H9 (cell line): ENCODE results near the gene APLF. TPM values are rescaled to one million over a fixed set of nuclear protein-coding genes. Genes with fewer than 3 reads are reported as not detected.

Experiments used
- DNase-seq: peaks from one replicate; pipeline ENCODE4 v3.0.0-alpha.2; 2017
- H2AFZ ChIP-seq: one replicate; pipeline ENCODE4 v1.6.1; 2013; ENCODE audit warnings: mild to moderate bottlenecking, low read length, control low read depth, moderate library complexity
- H2AK5ac ChIP-seq: 2 replicates; pipeline ENCODE4 v1.6.1; 2013; ENCODE audit warnings: low read length, control low read depth, mixed read lengths; ENCODE audit not compliant: insufficient read length
- H2BK120ac ChIP-seq: one replicate; pipeline ENCODE4 v1.6.1; 2013; ENCODE audit warnings: low read depth, mild to moderate bottlenecking, low read length, control low read depth, inconsistent platforms; ENCODE audit not compliant: poor library complexity, severe bottlenecking
- H2BK12ac ChIP-seq: 2 replicates; pipeline ENCODE4 v1.6.1; 2013; ENCODE audit warnings: low read length, control low read depth, mixed read lengths, low read depth; ENCODE audit not compliant: insufficient read length
- H2BK15ac ChIP-seq: 2 replicates; pipeline ENCODE4 v1.6.1; 2013; ENCODE audit warnings: low read depth, low read length, control low read depth
- H2BK20ac ChIP-seq: one replicate; pipeline ENCODE4 v1.6.1; 2013; ENCODE audit warnings: low read depth, mild to moderate bottlenecking, low read length, control low read depth, inconsistent platforms; ENCODE audit not compliant: poor library complexity, severe bottlenecking
- H2BK5ac ChIP-seq: 2 replicates; pipeline ENCODE4 v1.6.1; 2013; ENCODE audit warnings: low read length, control low read depth, mixed read lengths; ENCODE audit not compliant: insufficient read length
- H3K14ac ChIP-seq: 2 replicates; pipeline ENCODE4 v1.6.1; 2013; ENCODE audit warnings: low read length, control low read depth; ENCODE audit not compliant: insufficient read depth
- H3K18ac ChIP-seq: 2 replicates; pipeline ENCODE4 v1.6.1; 2013; ENCODE audit warnings: low read depth, mild to moderate bottlenecking, mixed read lengths, low read length, control low read depth; ENCODE audit not compliant: insufficient read length
- H3K23ac ChIP-seq: 2 replicates; pipeline ENCODE4 v1.6.1; 2013; ENCODE audit warnings: low read length, control low read depth, mixed read lengths, low read depth; ENCODE audit not compliant: insufficient read length
- H3K23me2 ChIP-seq: 2 replicates; pipeline ENCODE4 v1.6.1; 2013; ENCODE audit warnings: low read depth, mild to moderate bottlenecking, mixed read lengths, low read length, control low read depth; ENCODE audit not compliant: insufficient read length, poor library complexity, severe bottlenecking
- H3K27ac ChIP-seq: 2 replicates; pipeline ENCODE4 v1.5.1; 2013; ENCODE audit warnings: low read length, control low read depth, mixed read lengths, low read depth; ENCODE audit not compliant: insufficient read length
- H3K27me3 ChIP-seq: 2 replicates; pipeline ENCODE4 v1.6.1; 2013; ENCODE audit warnings: low read length, control low read depth, inconsistent platforms; ENCODE audit not compliant: insufficient read depth
- H3K4ac ChIP-seq: 2 replicates; pipeline ENCODE4 v1.6.1; 2013; ENCODE audit warnings: low read depth, mild to moderate bottlenecking, control low read depth, inconsistent platforms, low read length, moderate library complexity
- H3K4me1 ChIP-seq: 2 replicates; pipeline ENCODE4 v1.6.1; 2013; ENCODE audit warnings: low read length, control low read depth, inconsistent platforms; ENCODE audit not compliant: insufficient read depth
- H3K4me2 ChIP-seq: 2 replicates; pipeline ENCODE4 v1.6.1; 2013; ENCODE audit warnings: low read length, control low read depth, mixed read lengths; ENCODE audit not compliant: insufficient read length, insufficient read depth
- H3K56ac ChIP-seq: 2 replicates; pipeline ENCODE4 v1.6.1; 2013; ENCODE audit warnings: low read depth, mild to moderate bottlenecking, mixed read lengths, low read length, control low read depth; ENCODE audit not compliant: insufficient read length
- H3K79me1 ChIP-seq: 2 replicates; pipeline ENCODE4 v1.6.1; 2013; ENCODE audit warnings: low read depth, mild to moderate bottlenecking, moderate library complexity, low read length, control low read depth, inconsistent platforms; ENCODE audit not compliant: insufficient read depth, poor library complexity, severe bottlenecking
- H3K79me2 ChIP-seq: 2 replicates; pipeline ENCODE4 v1.6.1; 2013; ENCODE audit warnings: low read length, control low read depth, inconsistent platforms; ENCODE audit not compliant: insufficient read depth
- H3K9ac ChIP-seq: 2 replicates; pipeline ENCODE4 v1.6.1; 2013; ENCODE audit warnings: low read length, control low read depth, mixed read lengths; ENCODE audit not compliant: insufficient read length; ENCODE audit errors: extremely low read depth
- H3K9me3 ChIP-seq: one replicate; pipeline ENCODE4 v1.6.1; 2013; ENCODE audit warnings: low read depth, low read length, inconsistent platforms; ENCODE audit not compliant: control insufficient read depth
- H3T11ph ChIP-seq: one replicate; pipeline ENCODE4 v1.6.1; 2013; ENCODE audit warnings: mild to moderate bottlenecking, low read length, control low read depth, inconsistent platforms
- H4K20me1 ChIP-seq: one replicate; pipeline ENCODE4 v1.6.1; 2013; ENCODE audit not compliant: control insufficient read depth, insufficient read length, insufficient read depth
- H4K5ac ChIP-seq: 2 replicates; pipeline ENCODE4 v1.6.1; 2013; ENCODE audit warnings: low read depth, mild to moderate bottlenecking, mixed read lengths, low read length, control low read depth; ENCODE audit not compliant: insufficient read length
- H4K8ac ChIP-seq: replicated peaks from 2 replicates; pipeline ENCODE4 v1.6.1; 2013; ENCODE audit warnings: low read length, control low read depth, mixed read lengths, low read depth; ENCODE audit not compliant: insufficient read length
- H4K91ac ChIP-seq: 2 replicates; pipeline ENCODE4 v1.6.1; 2013; ENCODE audit warnings: low read depth, mild to moderate bottlenecking, moderate library complexity, mixed read lengths, low read length, control low read depth; ENCODE audit not compliant: insufficient read length
- H3K27ac Mint-ChIP-seq, 3 experiments: 2 replicates in 2 of 3; 3 replicates in 1 of 3; pipeline ENCODE4 v1.8.0; 2020 to 2021; ENCODE audit warnings: mixed read lengths in 3 of 3, mild to moderate bottlenecking in 1 of 3, moderate library complexity in 1 of 3
- H3K27me3 Mint-ChIP-seq: 2 replicates; pipeline ENCODE4 v1.8.0; 2021; ENCODE audit warnings: low read depth, mild to moderate bottlenecking, moderate library complexity, mixed read lengths
- H3K36me3 Mint-ChIP-seq, 3 experiments: 2 replicates in 2 of 3; 3 replicates in 1 of 3; pipeline ENCODE4 v1.8.0; 2020 to 2021; ENCODE audit warnings: low read depth in 3 of 3, mixed read lengths in 3 of 3; ENCODE audit not compliant: insufficient read depth in 1 of 3
- H3K4me1 Mint-ChIP-seq, 2 experiments: 2 replicates each; pipeline ENCODE4 v1.8.0; 2020; ENCODE audit warnings: mixed read lengths in 2 of 2
- H3K4me3 Mint-ChIP-seq, 2 experiments: 2 replicates in 1 of 2; 3 replicates in 1 of 2; pipeline ENCODE4 v1.8.0; 2020 to 2021; ENCODE audit warnings: mild to moderate bottlenecking in 2 of 2, mixed read lengths in 2 of 2, moderate library complexity in 1 of 2
- H3K9me3 Mint-ChIP-seq, 2 experiments: 2 replicates in 1 of 2; 3 replicates in 1 of 2; pipeline ENCODE4 v1.8.0; 2020; ENCODE audit warnings: mild to moderate bottlenecking in 2 of 2, mixed read lengths in 2 of 2, moderate library complexity in 1 of 2
- CTCF ChIP-seq: fragments of 200-600 bp; sonication (generic); conservative IDR thresholded peaks from 3 replicates; pipeline ENCODE4 v1.8.0; 2021; ENCODE audit warnings: antibody characterized with exemption, mild to moderate bottlenecking
- total RNA-seq: library from RNA; stranded (reverse); gene quantifications from 2 replicates; pipeline ENCODE4 v1.2.1, GENCODE V29; 2021

APLF gene
- total RNA-seq, 1 experiment from 2014 or later = 3.7 TPM

DNA sequence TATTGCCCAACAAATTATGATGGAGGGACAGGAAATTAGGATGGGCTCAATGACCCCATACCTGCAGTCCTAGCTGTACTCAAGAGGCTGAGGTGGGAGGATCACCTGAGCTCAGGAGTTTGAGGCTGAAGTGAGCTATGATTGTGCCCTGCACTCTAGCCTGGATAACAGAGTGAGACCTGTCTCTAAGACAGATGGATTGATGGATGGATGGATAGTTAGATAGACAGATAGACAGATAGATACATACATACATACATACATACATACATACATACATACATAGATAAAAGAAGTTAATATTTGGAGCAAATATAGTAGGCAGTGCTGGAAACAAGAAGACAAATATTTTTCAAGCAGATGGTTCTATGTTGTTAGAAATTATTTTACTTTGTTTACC, 97.9 kb downstream of the APLF start:
- Histone ChIP-seq H3K23ac (no peak overlapping the region), H2BK20ac (no peak overlapping the region), H2BK120ac (no peak overlapping the region), H3K56ac (no peak overlapping the region), H3K27me3 (no peaks in the 10 kb centered on the region), H3K79me1 (no peaks in the 10 kb centered on the region), H3K4ac (no peak overlapping the region), H2AK5ac (no peak overlapping the region), H2BK15ac (no peak overlapping the region), H2AFZ (no peak overlapping the region), H3K4me2 (no peak overlapping the region), H3K4me1 (no peaks in the 10 kb centered on the region), H4K20me1 (no peaks in the 10 kb centered on the region), H3K14ac (no peak overlapping the region), H3K23me2 (no peaks in the 10 kb centered on the region), H2BK5ac (no peak overlapping the region), H2BK12ac (no peak overlapping the region), H3T11ph (no peak overlapping the region), H3K18ac (no peak overlapping the region), H4K91ac (no peak overlapping the region), H3K79me2 (no peaks in the 10 kb centered on the region), H4K8ac (no peak overlapping the region), H3K9me3 (no peaks in the 10 kb centered on the region), H3K9ac (no peak overlapping the region), H4K5ac (no peak overlapping the region), H3K27ac (no peak overlapping the region)
- DNase-seq = no peak
- no peak for TF ChIP-seq CTCF
- Mint-ChIP-seq H3K27ac (no peak overlapping the region; a peak in 1 of 7 replicates), H3K9me3 (peaks cover 0 to under 1% of the 10 kb centered on the region in 2 experiments; a peak in 1 of 5 replicates), H3K4me3 (no peak overlapping the region), H3K27me3 (no peaks in the 10 kb centered on the region), H3K36me3 (no peaks in the 10 kb centered on the region), H3K4me1 (no peaks in the 10 kb centered on the region)
